HG02642 (cell line): Measurements from ENCODE around the gene NAV2.

Source experiments
- ATAC-seq: cut with Tn5 transposase; IDR thresholded peaks from one replicate; pipeline ENCODE4 v1.9.1; 2021; ENCODE audit warnings: mild to moderate bottlenecking; ENCODE audit not compliant: unreplicated experiment, poor library complexity

NAV2 gene

GRCh38 chr11:19933801-19934488 lies 221.3 kb downstream of the NAV2 start:
- no peak for ATAC-seq

- ATAC-seq: no peak
These were observed 222.2 kb downstream of the NAV2 start for GRCh38 chr11:19934828-19935259.

- ATAC-seq: no peak
These were observed 222.9 kb downstream of the NAV2 start for GRCh38 chr11:19935507-19935906.

- ATAC-seq: no peak
These were observed 223.8 kb downstream of the NAV2 start for GRCh38 chr11:19936461-19936860.

- ATAC-seq: peak; percentile 77
These were observed 225.7 kb downstream of the NAV2 start for GRCh38 chr11:19938169-19938856.

GRCh38 chr11:19938866-19939265 lies 226.2 kb downstream of the NAV2 start:
- no peak for ATAC-seq

GRCh38 chr11:19939415-19939929 lies 226.8 kb downstream of the NAV2 start:
- ATAC-seq: peak; percentile 50

GRCh38 chr11:19940831-19941230 lies 228.2 kb downstream of the NAV2 start:
- no peak for ATAC-seq

GRCh38 chr11:19946681-19947080 lies 234.0 kb downstream of the NAV2 start:
- no peak for ATAC-seq

- ATAC-seq: no peak
These were observed 235.0 kb downstream of the NAV2 start for GRCh38 chr11:19947537-19948114.

- ATAC-seq: no peak
These were observed 237.0 kb downstream of the NAV2 start for GRCh38 chr11:19949606-19950005.

- ATAC-seq: peak; percentile 83
These were observed 239.0 kb downstream of the NAV2 start for GRCh38 chr11:19951558-19952115.

- peak; percentile 20 for ATAC-seq
These were observed 239.5 kb downstream of the NAV2 start for GRCh38 chr11:19952116-19952605.

- no peak for ATAC-seq
These were observed 240.3 kb downstream of the NAV2 start for GRCh38 chr11:19952911-19953310.

GRCh38 chr11:19953336-19953735 lies 240.7 kb downstream of the NAV2 start:
- no peak for ATAC-seq

GRCh38 chr11:19953909-19954308 lies 241.3 kb downstream of the NAV2 start:
- ATAC-seq: no peak

GRCh38 chr11:19954899-19955298 lies 242.3 kb downstream of the NAV2 start:
- no peak for ATAC-seq

GRCh38 chr11:19955660-19956059 lies 243.0 kb downstream of the NAV2 start:
- no peak for ATAC-seq

GRCh38 chr11:19956228-19956627 lies 243.6 kb downstream of the NAV2 start:
- ATAC-seq: no peak

- no peak for ATAC-seq
These were observed 244.8 kb downstream of the NAV2 start for GRCh38 chr11:19957294-19957943.
